ENCODE data around the gene SERPINE2.
A peak's percentile ranks its signal among the peaks of the same experiment; 100 is the strongest.

The SERPINE2 gene

DNA sequence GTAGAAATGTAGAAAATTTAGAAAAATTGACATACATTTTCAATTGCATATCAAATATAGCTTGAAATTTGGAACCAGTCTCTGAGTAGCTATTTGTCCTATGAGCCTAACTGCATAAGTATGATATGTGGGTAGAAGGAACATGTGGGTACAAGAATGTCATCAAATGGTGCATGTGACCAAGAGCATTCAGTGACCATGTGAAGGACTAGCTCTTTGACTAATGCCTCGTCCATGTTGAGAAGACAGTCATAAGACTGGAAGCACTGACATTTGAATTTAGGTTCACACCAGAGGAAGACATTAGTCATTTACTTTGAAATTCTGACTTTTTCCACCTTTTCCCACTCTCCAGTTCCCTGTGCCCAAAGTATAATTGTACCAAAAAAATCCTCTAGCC, 69.2 kb downstream of the SERPINE2 start:
- H3K4me1 ChIP-seq (ENCODE audit: control insufficient read depth, insufficient read depth, low read length, poor library complexity, severe bottlenecking), result no peaks in the 10 kb centered on the region
- no peaks in the 10 kb centered on the region for H3K9me3 ChIP-seq (ENCODE audit: control insufficient read depth, low read length)
- H3K4me3 ChIP-seq (ENCODE audit: insufficient read depth, low read depth, low read length, poor library complexity, severe bottlenecking), result no peak overlapping the region
- no peaks in the 10 kb centered on the region for H3K27me3 ChIP-seq (replicated peaks; ENCODE audit: control insufficient read depth, insufficient read depth, low read length, poor library complexity, severe bottlenecking)
- no peak for DNase-seq
- H3K27ac ChIP-seq (ENCODE audit: insufficient read depth, low read length, poor library complexity, severe bottlenecking), result no peak overlapping the region
- peaks cover 24% of the 10 kb centered on the region for H3K36me3 ChIP-seq (ENCODE audit: control insufficient read depth, insufficient read depth, low read length)

GRCh38 chr2:223969315-223969714, 69.8 kb downstream of the SERPINE2 start:
- Histone ChIP-seq H3K4me1 (ENCODE audit: control insufficient read depth, insufficient read depth, low read length, poor library complexity, severe bottlenecking) (no peaks in the 10 kb centered on the region), H3K9me3 (ENCODE audit: control insufficient read depth, low read length) (no peaks in the 10 kb centered on the region), H3K27me3 (replicated peaks; ENCODE audit: control insufficient read depth, insufficient read depth, low read length, poor library complexity, severe bottlenecking) (no peaks in the 10 kb centered on the region), H3K4me3 (ENCODE audit: insufficient read depth, low read depth, low read length, poor library complexity, severe bottlenecking) (no peak overlapping the region), H3K27ac (ENCODE audit: insufficient read depth, low read length, poor library complexity, severe bottlenecking) (no peak overlapping the region), H3K36me3 (ENCODE audit: control insufficient read depth, insufficient read depth, low read length) (peaks cover 24% of the 10 kb centered on the region)
- DNase-seq, result no peak

DNA sequence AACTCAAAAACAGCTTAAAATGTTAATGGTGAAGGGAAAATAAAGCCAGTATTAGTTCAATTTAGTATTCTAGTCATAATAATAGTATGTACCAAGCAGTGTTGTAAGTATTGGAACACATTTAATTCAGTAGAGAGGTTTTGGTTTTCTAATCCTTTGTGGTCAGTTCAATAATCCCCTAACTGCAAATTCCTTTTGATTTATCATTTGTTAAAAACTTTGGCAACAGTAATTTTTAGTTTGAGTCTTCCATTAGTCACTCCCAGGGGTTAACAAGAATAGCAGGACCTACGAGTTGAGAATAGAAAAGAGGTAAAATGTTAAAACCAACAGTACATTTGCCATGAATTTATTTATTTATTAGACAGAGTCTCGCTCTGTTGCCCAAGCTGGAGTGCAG, 71.1 kb downstream of the SERPINE2 start:
- H3K36me3 ChIP-seq (ENCODE audit: control insufficient read depth, insufficient read depth, low read length), result peaks cover 30% of the 10 kb centered on the region
- H3K27me3 ChIP-seq (replicated peaks; ENCODE audit: control insufficient read depth, insufficient read depth, low read length, poor library complexity, severe bottlenecking), result no peaks in the 10 kb centered on the region
- no peak overlapping the region for H3K4me3 ChIP-seq (ENCODE audit: insufficient read depth, low read depth, low read length, poor library complexity, severe bottlenecking)
- H3K27ac ChIP-seq (ENCODE audit: insufficient read depth, low read length, poor library complexity, severe bottlenecking), result no peak overlapping the region
- H3K4me1 ChIP-seq (ENCODE audit: control insufficient read depth, insufficient read depth, low read length, poor library complexity, severe bottlenecking), result no peaks in the 10 kb centered on the region
- DNase-seq, result no peak
- no peaks in the 10 kb centered on the region for H3K9me3 ChIP-seq (ENCODE audit: control insufficient read depth, low read length)

GRCh38 chr2:223959688-223960087, 79.4 kb downstream of the SERPINE2 start:
- Histone ChIP-seq H3K9me3 (ENCODE audit: control insufficient read depth, low read length) (no peaks in the 10 kb centered on the region), H3K27me3 (replicated peaks; ENCODE audit: control insufficient read depth, insufficient read depth, low read length, poor library complexity, severe bottlenecking) (no peaks in the 10 kb centered on the region), H3K4me3 (ENCODE audit: insufficient read depth, low read depth, low read length, poor library complexity, severe bottlenecking) (no peak overlapping the region), H3K36me3 (ENCODE audit: control insufficient read depth, insufficient read depth, low read length) (peaks cover 11% of the 10 kb centered on the region), H3K4me1 (ENCODE audit: control insufficient read depth, insufficient read depth, low read length, poor library complexity, severe bottlenecking) (peaks cover 33% of the 10 kb centered on the region), H3K27ac (ENCODE audit: insufficient read depth, low read length, poor library complexity, severe bottlenecking) (no peak overlapping the region)
- DNase-seq, result no peak

GRCh38 chr2:223957092-223957851, 81.8 kb downstream of the SERPINE2 start, which contains the start of gene MRPL44:
TSS of gene MRPL44 (plus strand) at chr2:223957463. CDS start at chr2:223957473, 10 bp downstream.
- peaks cover 32% of the 10 kb centered on the region for H3K4me1 ChIP-seq (ENCODE audit: control insufficient read depth, insufficient read depth, low read length, poor library complexity, severe bottlenecking)
- H3K9me3 ChIP-seq (ENCODE audit: control insufficient read depth, low read length), result no peaks in the 10 kb centered on the region
- peak; percentile 90 to 92 (median 92) for DNase-seq
- H3K36me3 ChIP-seq (ENCODE audit: control insufficient read depth, insufficient read depth, low read length), result peaks cover 5% of the 10 kb centered on the region
- no peaks in the 10 kb centered on the region for H3K27me3 ChIP-seq (replicated peaks; ENCODE audit: control insufficient read depth, insufficient read depth, low read length, poor library complexity, severe bottlenecking)
- H3K4me3 ChIP-seq (ENCODE audit: insufficient read depth, low read depth, low read length, poor library complexity, severe bottlenecking), result peak within 1 kb of the TSS; percentile 97
- peak within 1 kb of the TSS; percentile 72 for H3K27ac ChIP-seq (ENCODE audit: insufficient read depth, low read length, poor library complexity, severe bottlenecking)

- Histone ChIP-seq H3K4me3 (ENCODE audit: insufficient read depth, low read depth, low read length, poor library complexity, severe bottlenecking) (no peak overlapping the region), H3K9me3 (ENCODE audit: control insufficient read depth, low read length) (no peaks in the 10 kb centered on the region), H3K36me3 (ENCODE audit: control insufficient read depth, insufficient read depth, low read length) (peaks cover 5% of the 10 kb centered on the region), H3K27ac (ENCODE audit: insufficient read depth, low read length, poor library complexity, severe bottlenecking) (no peak overlapping the region), H3K4me1 (ENCODE audit: control insufficient read depth, insufficient read depth, low read length, poor library complexity, severe bottlenecking) (peaks cover 25% of the 10 kb centered on the region), H3K27me3 (replicated peaks; ENCODE audit: control insufficient read depth, insufficient read depth, low read length, poor library complexity, severe bottlenecking) (no peaks in the 10 kb centered on the region)
- DNase-seq, result no peak
Observed at GRCh38 chr2:223956300-223956699, 82.8 kb downstream of the SERPINE2 start.

DNA sequence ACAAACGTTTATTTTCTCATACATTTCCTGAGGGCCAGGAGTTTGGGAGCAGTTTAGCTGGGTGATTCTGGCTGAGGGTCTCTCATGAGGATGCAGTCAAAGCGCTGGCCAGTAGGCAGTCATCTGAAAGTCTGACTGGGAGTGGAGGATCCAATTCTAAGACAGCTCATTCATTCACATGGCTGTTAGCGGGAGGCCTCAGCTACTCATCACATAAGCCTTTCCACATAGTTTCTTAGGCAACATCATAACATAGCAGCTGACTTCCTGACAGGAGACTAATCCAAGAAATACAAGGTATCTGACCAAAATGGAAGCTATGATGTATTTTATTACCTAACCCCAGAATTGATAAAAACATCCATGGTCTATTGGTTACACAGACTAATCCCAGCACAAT, 84.7 kb downstream of the SERPINE2 start:
- Histone ChIP-seq H3K27me3 (replicated peaks; ENCODE audit: control insufficient read depth, insufficient read depth, low read length, poor library complexity, severe bottlenecking) (no peaks in the 10 kb centered on the region), H3K4me3 (ENCODE audit: insufficient read depth, low read depth, low read length, poor library complexity, severe bottlenecking) (no peak overlapping the region), H3K4me1 (ENCODE audit: control insufficient read depth, insufficient read depth, low read length, poor library complexity, severe bottlenecking) (peaks cover 14% of the 10 kb centered on the region), H3K36me3 (ENCODE audit: control insufficient read depth, insufficient read depth, low read length) (no peaks in the 10 kb centered on the region), H3K27ac (ENCODE audit: insufficient read depth, low read length, poor library complexity, severe bottlenecking) (no peak overlapping the region), H3K9me3 (ENCODE audit: control insufficient read depth, low read length) (no peaks in the 10 kb centered on the region)
- no peak for DNase-seq

DNA sequence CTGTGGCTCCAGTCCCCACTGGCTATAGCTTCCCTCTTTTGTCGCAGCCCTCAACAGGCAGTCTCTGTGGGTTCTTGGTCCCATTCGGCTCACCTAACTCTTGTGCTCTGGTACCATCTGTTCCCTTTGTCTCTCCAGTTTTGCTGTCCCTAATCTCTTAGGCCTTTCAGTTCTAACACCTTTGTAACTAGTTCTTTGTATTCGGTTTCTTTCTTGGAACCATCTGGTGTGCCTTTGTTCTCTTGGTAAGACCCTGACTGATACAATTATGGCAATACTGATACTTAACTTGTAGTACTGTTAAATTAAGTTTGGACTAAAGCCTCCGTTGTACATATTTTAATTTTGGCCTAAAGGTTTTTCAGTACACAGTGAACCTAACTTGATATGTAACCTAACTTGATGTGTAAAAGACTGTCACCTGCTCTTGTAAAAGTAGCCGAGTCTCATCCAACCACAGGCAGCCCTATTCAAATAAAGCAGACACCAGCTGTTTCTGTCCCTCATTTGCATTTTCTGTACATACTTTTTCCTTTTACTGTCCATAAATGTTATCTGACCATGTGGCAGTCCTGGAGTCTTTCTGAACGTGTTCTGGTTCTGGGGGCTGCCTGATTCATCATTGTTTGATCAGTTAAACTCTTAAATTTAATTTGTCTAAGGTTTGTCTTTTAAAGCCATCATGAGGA, 86.7 kb downstream of the SERPINE2 start:
- Histone ChIP-seq H3K36me3 (ENCODE audit: control insufficient read depth, insufficient read depth, low read length) (no peaks in the 10 kb centered on the region), H3K27ac (ENCODE audit: insufficient read depth, low read length, poor library complexity, severe bottlenecking) (no peak overlapping the region), H3K9me3 (ENCODE audit: control insufficient read depth, low read length) (no peaks in the 10 kb centered on the region), H3K27me3 (replicated peaks; ENCODE audit: control insufficient read depth, insufficient read depth, low read length, poor library complexity, severe bottlenecking) (no peaks in the 10 kb centered on the region), H3K4me3 (ENCODE audit: insufficient read depth, low read depth, low read length, poor library complexity, severe bottlenecking) (no peak overlapping the region), H3K4me1 (ENCODE audit: control insufficient read depth, insufficient read depth, low read length, poor library complexity, severe bottlenecking) (peaks cover 6% of the 10 kb centered on the region)
- no peak for DNase-seq

DNA sequence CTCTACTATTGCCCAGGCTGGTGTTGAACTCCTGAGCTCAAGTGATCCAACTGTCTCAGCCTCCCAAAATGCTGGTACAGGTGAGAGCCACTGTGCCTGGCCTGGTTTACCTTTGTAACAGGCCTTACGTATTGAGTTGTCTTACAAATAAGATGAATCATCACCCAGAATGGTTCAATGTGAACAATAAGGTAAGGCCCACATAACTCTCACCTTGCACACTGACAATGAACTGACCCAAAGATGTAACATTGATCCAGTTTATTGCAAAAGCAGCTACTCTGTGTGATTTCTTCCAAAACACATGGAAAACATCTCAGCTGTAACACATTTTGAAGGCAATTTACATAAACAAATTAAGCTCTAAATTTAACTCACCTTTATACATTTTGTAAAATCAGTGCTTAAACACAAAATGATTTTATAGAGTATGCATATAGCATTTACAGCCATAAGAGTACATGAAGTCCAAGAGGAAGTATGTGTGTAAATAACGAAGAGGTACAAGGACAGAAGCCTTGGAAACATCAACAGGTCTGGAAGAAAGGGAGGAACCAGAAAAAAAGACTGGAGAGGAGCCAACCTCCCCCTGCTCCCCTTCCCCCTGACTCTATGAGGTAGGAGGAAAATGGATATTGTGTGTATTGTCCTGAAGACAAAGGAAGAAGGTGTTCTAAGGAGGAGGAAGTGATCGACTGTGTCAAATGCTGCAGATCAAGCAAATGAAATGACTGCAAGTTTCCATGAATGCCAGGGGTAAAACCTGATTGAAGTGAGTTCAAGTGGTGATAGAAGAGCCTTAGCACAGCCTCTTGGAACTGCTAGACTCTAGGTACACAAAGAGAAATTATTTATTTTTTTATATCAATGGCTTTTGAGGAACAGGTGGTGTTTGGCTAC, 88.4 kb downstream of the SERPINE2 start:
- no peak overlapping the region for H3K27ac ChIP-seq (ENCODE audit: insufficient read depth, low read length, poor library complexity, severe bottlenecking)
- H3K27me3 ChIP-seq (replicated peaks; ENCODE audit: control insufficient read depth, insufficient read depth, low read length, poor library complexity, severe bottlenecking), result no peaks in the 10 kb centered on the region
- no peaks in the 10 kb centered on the region for H3K9me3 ChIP-seq (ENCODE audit: control insufficient read depth, low read length)
- peaks cover 1% of the 10 kb centered on the region for H3K4me1 ChIP-seq (ENCODE audit: control insufficient read depth, insufficient read depth, low read length, poor library complexity, severe bottlenecking)
- no peak overlapping the region for H3K4me3 ChIP-seq (ENCODE audit: insufficient read depth, low read depth, low read length, poor library complexity, severe bottlenecking)
- no peak for DNase-seq
- H3K36me3 ChIP-seq (ENCODE audit: control insufficient read depth, insufficient read depth, low read length), result no peaks in the 10 kb centered on the region

All from effector memory CD4-positive, alpha-beta T cell (primary cell).